IPS-18c (cell line): ENCODE data around the gene SYNCRIP.
"Not testable (repeated sequence)": the region's sequence is repeated elsewhere in the genome, so short reads cannot be mapped to it uniquely, and the experiment has no call there.

ENCODE experiments used
- H3K4me3 ChIP-seq: 2 replicates; pipeline ENCODE4 v1.7.0; 2013; ENCODE audit warnings: low read depth, mild to moderate bottlenecking, low read length, moderate library complexity; ENCODE audit not compliant: insufficient read depth
- H3K9me3 ChIP-seq: one replicate; pipeline ENCODE4 v1.6.1; 2013; ENCODE audit warnings: mild to moderate bottlenecking, low read length, moderate library complexity; ENCODE audit not compliant: control insufficient read depth, insufficient read depth

SYNCRIP gene

GRCh38 chr6:85628353-85628752, 14.3 kb downstream of the SYNCRIP start:
- Histone ChIP-seq H3K4me3 (no peak overlapping the region), H3K9me3 (no peaks in the 10 kb centered on the region)

DNA sequence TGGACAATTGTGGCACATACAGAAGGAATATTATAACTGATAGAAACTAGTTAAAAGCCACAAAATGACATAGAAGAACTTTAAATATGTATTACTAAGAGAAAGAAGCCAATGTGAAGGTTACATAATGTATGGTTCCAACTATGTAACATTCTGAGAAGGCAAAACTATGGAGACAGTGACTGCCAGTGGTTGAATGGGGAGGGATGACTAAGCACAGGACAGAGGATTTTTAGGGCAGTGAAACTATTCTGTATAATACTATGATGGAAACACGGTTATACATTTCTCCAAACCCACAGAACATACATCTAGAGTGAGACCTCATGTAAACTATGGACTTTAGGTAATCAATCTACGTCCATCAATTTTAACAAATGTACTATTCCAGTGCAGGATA, 22.4 kb downstream of the SYNCRIP start:
- no peak overlapping the region for H3K4me3 ChIP-seq

GRCh38 chr6:85614780-85615179, 27.9 kb downstream of the SYNCRIP start:
- H3K4me3 ChIP-seq: no peak overlapping the region
- no peaks in the 10 kb centered on the region for H3K9me3 ChIP-seq

More for the DNA sequence above, 22.4 kb downstream of the SYNCRIP start:
- no peaks in the 10 kb centered on the region for H3K9me3 ChIP-seq

DNA sequence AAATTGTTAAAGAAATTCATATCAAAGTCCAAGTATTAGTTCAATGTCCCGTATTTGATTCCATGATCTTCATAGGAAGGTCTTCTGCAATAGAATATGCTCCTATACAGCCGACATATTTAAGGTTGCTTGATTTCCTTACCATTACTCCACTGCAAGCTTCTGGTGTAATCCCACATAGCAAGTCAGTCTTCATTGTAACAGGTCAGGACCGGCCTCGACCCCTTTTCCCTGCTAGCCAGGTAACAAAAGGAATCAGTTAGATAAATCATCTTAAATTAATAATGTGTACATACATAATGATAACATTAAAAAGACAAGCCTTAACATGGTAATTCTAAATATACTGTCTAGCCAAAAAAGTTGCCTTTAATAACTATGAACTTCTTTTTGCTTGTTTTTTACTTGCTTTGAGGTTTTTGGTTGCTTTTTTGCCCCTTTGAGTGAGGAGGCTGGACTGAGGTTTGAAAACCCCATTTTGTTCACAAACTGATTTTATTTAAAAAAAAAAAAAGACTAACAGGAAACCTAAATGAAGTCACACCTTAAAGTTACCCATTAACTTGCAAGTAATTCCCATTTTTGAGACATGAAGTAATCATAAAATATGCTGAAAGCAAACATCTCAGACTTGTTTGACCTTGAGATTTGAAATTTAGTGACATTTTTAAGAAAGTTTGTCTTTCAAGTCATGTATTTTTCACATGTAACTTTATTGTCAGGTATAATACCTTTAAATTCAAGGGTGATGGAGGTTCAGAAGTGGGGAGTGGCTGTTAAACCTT, 29.8 kb downstream of the SYNCRIP start:
- Histone ChIP-seq H3K9me3 (no peaks in the 10 kb centered on the region), H3K4me3 (no peak overlapping the region)

GRCh38 chr6:85610182-85610895, 32.3 kb downstream of the SYNCRIP start:
- no peaks in the 10 kb centered on the region for H3K9me3 ChIP-seq
- no peak overlapping the region for H3K4me3 ChIP-seq

DNA sequence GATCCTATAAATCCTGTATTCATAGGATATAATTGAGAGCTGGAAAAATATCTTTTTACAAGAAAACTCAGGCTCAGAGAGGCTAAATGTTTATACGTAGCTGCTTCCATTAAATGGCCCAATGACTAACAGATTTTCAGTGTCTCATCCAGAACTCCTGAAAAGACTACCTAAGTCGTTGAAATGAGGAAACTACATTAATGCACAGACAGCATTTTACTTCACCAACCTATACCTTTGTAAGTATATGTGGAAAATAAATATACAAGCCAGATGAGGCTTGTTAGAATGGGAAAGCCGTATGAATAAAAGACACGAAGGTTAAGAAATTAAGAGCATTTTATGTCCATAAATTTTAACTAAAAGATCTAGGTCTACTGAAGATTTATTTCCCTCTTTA, 40.6 kb downstream of the SYNCRIP start:
- no peak overlapping the region for H3K4me3 ChIP-seq
- H3K9me3 ChIP-seq: no peaks in the 10 kb centered on the region

GRCh38 chr6:85600713-85601313, 41.9 kb downstream of the SYNCRIP start:
- Histone ChIP-seq H3K4me3 (no peak overlapping the region), H3K9me3 (no peaks in the 10 kb centered on the region)

- H3K4me3 ChIP-seq: peak overlapping the region; percentile 90
- no peaks in the 10 kb centered on the region for H3K9me3 ChIP-seq
These were observed 48.3 kb downstream of the SYNCRIP start for GRCh38 chr6:85594197-85594930.

DNA sequence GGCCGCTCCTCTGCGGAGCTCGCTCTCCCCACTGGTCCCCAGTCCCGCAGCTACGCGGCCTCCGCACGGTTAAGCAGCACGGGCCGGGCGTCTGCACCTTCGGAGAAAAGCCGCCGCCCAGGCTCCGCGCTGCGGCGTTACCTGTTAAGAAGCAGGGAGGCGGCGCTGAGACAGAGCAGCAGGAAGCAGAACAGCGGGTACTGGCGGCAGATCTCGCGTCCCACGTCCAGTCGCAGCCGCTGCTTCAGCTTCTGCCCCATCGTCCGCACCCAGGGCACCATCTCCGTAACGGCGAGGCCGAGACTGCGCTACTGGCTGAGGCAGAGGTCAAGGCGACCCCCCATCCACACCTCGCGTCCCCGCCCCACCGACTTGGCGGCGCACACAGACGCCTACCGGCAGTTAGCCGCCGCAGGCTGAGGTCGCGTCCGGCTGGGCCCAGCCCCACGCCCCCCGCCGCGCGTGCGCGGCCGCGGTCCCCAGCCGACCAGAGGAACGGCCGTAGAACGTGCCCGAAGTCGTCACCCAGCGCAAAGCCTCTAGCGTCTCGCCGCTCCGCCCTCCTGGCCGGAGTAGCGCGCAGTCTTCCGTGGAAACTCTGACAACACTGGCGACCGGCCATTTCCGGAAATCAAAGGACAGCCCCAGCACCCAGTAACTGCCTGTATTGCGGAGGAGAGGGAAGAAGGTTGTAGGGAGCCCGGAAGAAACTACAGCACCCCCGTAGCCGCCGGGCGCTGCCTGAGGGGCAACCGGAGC, 49.1 kb downstream of the SYNCRIP start, which contains the start of gene SNX14:
Gene SNX14, minus strand, starts transcription at position 421 of the 759 bp plus-strand sequence. Its CDS starts 140 bp downstream, at position 281.
- Histone ChIP-seq H3K4me3 (peak within 1 kb of the TSS; percentile 90), H3K9me3 (no peaks in the 10 kb centered on the region)

- H3K9me3 ChIP-seq: no peaks in the 10 kb centered on the region
- H3K4me3 ChIP-seq: no peak overlapping the region
These were observed 50.7 kb downstream of the SYNCRIP start for GRCh38 chr6:85592033-85592432.

DNA sequence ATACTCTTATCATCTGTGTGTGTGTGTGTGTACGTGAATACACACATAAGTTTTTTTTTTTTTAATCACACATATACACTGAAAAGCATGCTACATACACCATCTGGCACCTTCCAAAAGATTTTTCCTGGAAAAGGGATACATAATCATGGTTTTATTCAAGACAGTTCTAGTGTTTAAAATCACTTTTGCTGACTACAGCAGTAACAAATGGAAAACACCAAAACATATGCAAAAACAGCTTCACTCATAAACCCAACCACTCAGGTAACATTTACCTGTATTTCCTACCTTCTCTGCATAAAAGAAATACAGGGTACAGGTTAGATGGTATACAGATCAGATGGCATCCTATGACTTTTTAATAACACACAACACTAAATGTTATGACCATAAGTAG, 51.5 kb downstream of the SYNCRIP start:
- no peaks in the 10 kb centered on the region for H3K9me3 ChIP-seq
- H3K4me3 ChIP-seq: no peak overlapping the region

GRCh38 chr6:85585741-85586140, 56.9 kb downstream of the SYNCRIP start:
- no peak overlapping the region for H3K4me3 ChIP-seq
- H3K9me3 ChIP-seq: no peaks in the 10 kb centered on the region

- H3K9me3 ChIP-seq, H3K4me3 ChIP-seq: not testable (repeated sequence)
These were observed 59.9 kb downstream of the SYNCRIP start for GRCh38 chr6:85582832-85583231.

DNA sequence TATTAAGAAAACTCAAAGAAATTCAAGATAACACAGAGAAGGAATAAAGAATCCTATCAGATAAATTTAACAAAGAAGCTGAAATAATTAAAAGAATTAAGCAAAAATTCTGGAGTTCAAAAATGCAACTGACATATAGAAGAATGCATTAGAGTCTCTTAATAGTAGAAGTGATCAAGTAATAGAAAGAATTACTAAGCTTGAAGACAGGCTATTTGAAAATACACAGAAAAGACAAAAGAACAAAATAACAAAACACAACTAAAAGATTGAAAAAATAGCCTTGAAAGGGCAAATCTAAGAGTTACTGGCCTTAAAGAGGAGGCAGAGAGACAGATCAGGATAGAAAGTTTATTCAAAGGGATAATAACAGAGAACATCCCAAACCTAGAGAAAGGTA, 61.1 kb downstream of the SYNCRIP start:
- H3K4me3 ChIP-seq: no peak overlapping the region
- peaks cover 4% of the 10 kb centered on the region for H3K9me3 ChIP-seq

GRCh38 chr6:85580878-85581267, 61.8 kb downstream of the SYNCRIP start:
- Histone ChIP-seq H3K4me3 (no peak overlapping the region), H3K9me3 (peaks cover 4% of the 10 kb centered on the region)

- no peak overlapping the region for H3K4me3 ChIP-seq
These were observed 62.4 kb downstream of the SYNCRIP start for GRCh38 chr6:85580118-85580877.

More at GRCh38 chr6:85580118-85580877, 62.4 kb downstream of the SYNCRIP start:
- H3K9me3 ChIP-seq: peaks cover 4% of the 10 kb centered on the region
